ENCODE data around the gene RUBCNL.

- TF ChIP-seq POLR2AphosphoS5 (IDR thresholded peaks at IDR 0.05; ENCODE audit: low read depth, low read length) (no peak), TAF1 (IDR thresholded peaks at IDR 0.05; ENCODE audit: low read depth, low read length) (no peak), POLR2A (IDR thresholded peaks at IDR 0.05; ENCODE audit: low read depth, low read length) (no peak), SPI1 (IDR thresholded peaks at IDR 0.05; ENCODE audit: low read depth, low read length) (no peak), PAX5 (IDR thresholded peaks at IDR 0.05; ENCODE audit: insufficient read depth, low read length, severe bottlenecking) (no peak)
Measured at GRCh38 chr13:46372071-46372470, 15.0 kb downstream of the RUBCNL start.

Data from GM12891 (cell line).